PFSK-1 (cell line): ENCODE measurements around the gene SMOC2.

Experiments
- FOXP2 ChIP-seq: optimal IDR thresholded peaks from 2 replicates; pipeline ENCODE3; 2011; ENCODE audit warnings: borderline replicate concordance, control low read depth, inconsistent platforms; ENCODE audit not compliant: insufficient read depth; ENCODE audit errors: extremely low read length, extremely low read depth
- POLR2AphosphoS5 ChIP-seq: IDR thresholded peaks from 2 replicates; pipeline ENCODE4 v1.6.1; 2012; ENCODE audit warnings: low read depth, mild to moderate bottlenecking, control low read depth, low read length, moderate library complexity
- SIN3A ChIP-seq: IDR thresholded peaks from 2 replicates; pipeline ENCODE4 v1.6.1; 2012; ENCODE audit warnings: mild to moderate bottlenecking, low read length, moderate library complexity, borderline replicate concordance; ENCODE audit not compliant: insufficient read depth
- TAF1 ChIP-seq: IDR thresholded peaks from 2 replicates; pipeline ENCODE4 v1.6.1; 2012; ENCODE audit warnings: low read length, control low read depth, borderline replicate concordance; ENCODE audit not compliant: insufficient read depth
- TF ChIP-seq, protein P1 (sequence below), 2 experiments: IDR thresholded peaks; 2 replicates each; pipeline versions ENCODE4 v1.6.1 to v1.8.0; 2011 to 2012; ENCODE audit warnings: low read depth in 2 of 2, low read length in 2 of 2, control low read depth in 1 of 2, inconsistent platforms in 1 of 2, mild to moderate bottlenecking in 1 of 2, moderate library complexity in 1 of 2; ENCODE audit not compliant: insufficient read depth in 1 of 2

Gene SMOC2

DNA sequence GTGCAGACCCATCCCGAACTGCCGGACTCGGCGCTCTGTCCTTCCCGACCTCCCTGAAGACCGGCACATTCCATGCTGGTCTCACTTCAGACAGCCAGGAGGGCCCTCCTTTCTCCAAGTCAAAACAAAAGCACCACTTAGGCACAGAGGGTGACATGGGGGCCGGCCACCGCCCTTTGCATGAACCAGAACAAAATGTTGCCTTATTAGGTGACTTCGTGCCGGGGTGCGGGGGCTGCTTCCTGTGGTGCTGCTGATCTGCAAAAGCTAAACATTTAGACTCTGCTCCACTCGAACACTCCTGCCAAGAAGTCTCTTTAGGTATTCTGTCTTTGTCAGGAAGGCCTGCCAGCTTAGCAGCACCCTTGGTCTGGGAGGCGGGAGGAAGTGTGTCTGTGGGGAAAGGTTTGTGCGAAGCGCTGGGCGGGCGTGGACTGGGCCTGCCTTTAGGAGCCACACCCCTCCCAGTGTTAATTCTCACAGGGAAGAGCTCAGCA is 133.8 kb downstream of the SMOC2 start:
- TF ChIP-seq POLR2AphosphoS5 = no peak
- no peak for TF ChIP-seq TAF1
- TF ChIP-seq FOXP2 = no peak
- TF ChIP-seq, protein P1, sequence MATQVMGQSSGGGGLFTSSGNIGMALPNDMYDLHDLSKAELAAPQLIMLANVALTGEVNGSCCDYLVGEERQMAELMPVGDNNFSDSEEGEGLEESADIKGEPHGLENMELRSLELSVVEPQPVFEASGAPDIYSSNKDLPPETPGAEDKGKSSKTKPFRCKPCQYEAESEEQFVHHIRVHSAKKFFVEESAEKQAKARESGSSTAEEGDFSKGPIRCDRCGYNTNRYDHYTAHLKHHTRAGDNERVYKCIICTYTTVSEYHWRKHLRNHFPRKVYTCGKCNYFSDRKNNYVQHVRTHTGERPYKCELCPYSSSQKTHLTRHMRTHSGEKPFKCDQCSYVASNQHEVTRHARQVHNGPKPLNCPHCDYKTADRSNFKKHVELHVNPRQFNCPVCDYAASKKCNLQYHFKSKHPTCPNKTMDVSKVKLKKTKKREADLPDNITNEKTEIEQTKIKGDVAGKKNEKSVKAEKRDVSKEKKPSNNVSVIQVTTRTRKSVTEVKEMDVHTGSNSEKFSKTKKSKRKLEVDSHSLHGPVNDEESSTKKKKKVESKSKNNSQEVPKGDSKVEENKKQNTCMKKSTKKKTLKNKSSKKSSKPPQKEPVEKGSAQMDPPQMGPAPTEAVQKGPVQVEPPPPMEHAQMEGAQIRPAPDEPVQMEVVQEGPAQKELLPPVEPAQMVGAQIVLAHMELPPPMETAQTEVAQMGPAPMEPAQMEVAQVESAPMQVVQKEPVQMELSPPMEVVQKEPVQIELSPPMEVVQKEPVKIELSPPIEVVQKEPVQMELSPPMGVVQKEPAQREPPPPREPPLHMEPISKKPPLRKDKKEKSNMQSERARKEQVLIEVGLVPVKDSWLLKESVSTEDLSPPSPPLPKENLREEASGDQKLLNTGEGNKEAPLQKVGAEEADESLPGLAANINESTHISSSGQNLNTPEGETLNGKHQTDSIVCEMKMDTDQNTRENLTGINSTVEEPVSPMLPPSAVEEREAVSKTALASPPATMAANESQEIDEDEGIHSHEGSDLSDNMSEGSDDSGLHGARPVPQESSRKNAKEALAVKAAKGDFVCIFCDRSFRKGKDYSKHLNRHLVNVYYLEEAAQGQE (IDR thresholded peaks at IDR 0.05; ENCODE audit: insufficient read depth in 1 of 2, low read depth in 2 of 2, low read length in 2 of 2) = no peak
- TF ChIP-seq SIN3A = no peak

DNA sequence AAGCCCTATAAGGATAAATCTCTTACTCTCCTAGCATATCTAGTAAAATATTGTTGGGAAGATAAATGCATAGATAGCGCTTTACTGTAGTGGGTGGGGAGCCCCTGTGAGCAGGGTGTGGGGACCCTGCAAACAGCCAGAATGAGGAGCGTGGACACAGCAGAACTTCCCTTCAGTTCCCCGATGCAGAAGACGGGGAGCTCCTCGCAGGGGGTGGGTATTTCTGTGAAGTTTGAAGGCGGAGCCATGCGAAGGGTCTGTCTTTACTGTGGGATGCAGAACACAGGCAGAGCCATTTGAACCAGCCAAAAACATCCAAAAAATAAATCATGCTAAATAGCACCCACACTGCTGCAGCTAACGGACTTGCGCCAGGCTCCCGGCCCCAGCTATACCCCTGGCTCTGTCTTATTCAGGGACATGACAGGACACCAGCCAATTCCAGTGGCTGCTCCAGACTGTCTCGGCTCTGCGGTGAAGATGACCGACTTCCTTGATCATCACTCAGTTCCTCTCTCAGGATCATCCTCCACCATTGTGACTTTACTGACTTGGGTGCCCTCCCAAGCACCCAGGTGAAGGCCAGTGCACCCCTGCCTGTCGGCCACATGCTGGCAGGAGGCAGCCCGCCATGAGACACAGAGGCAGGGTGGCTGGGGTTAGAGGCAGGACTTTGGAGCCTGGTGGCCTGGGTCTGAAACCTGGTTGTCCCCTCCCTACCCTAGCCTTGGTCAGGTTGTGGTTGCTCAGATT is 134.5 kb downstream of the SMOC2 start:
- TF ChIP-seq, protein P1 (IDR thresholded peaks at IDR 0.05; ENCODE audit: insufficient read depth in 1 of 2, low read depth in 2 of 2, low read length in 2 of 2) = no peak
- TF ChIP-seq POLR2AphosphoS5 = no peak
- no peak for TF ChIP-seq TAF1
- no peak for TF ChIP-seq FOXP2
- TF ChIP-seq SIN3A = no peak

DNA sequence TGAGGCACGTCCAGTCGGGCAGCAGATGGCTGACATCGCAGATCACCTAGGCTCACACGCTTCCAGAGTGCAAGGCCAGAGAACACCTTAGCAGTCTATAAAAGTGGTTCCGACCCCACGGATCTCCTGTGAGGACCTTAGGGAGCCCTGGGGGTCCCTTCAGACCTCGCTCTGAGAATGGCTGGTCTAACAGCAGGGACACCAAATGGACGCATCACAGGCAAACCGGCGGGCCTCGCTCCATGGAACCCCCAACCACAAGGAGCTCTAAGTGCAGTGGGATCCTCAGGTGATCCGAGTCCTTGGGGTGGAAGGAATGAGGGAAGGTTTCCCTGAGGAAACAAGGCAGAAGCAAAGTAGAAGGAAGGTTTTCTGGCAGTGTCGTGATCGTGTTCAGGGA is 135.4 kb downstream of the SMOC2 start:
- TF ChIP-seq SIN3A = no peak
- TF ChIP-seq, protein P1 (IDR thresholded peaks at IDR 0.05; ENCODE audit: insufficient read depth in 1 of 2, low read depth in 2 of 2, low read length in 2 of 2) = no peak
- no peak for TF ChIP-seq FOXP2
- TF ChIP-seq POLR2AphosphoS5 = no peak
- TF ChIP-seq TAF1 = no peak

DNA sequence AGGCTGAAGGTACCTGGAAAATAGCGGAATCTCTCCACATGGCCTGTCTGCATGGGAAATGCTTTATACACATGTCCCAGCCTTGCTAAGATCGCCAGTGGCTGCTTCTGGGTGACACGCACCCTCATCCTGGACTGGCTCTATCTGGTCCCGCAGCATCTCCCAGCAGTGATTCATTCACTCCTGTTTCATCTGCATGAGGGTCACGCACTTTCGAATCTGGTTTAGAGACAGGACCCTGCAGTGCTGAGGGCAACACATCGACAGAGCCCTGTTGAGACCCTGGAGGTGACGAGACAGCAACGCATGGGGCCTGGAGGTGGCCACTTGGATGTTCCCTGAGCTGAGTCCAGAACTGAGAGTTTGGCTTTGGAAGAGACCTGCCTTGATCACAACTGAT is 136.5 kb downstream of the SMOC2 start:
- TF ChIP-seq, protein P1 (IDR thresholded peaks at IDR 0.05; ENCODE audit: insufficient read depth in 1 of 2, low read depth in 2 of 2, low read length in 2 of 2) = no peak
- TF ChIP-seq POLR2AphosphoS5 = no peak
- no peak for TF ChIP-seq SIN3A
- TF ChIP-seq FOXP2 = no peak
- TF ChIP-seq TAF1 = no peak
